ENCODE results near the gene MAP2K3.
A peak's percentile ranks its signal among the peaks of the same experiment; 100 is the strongest.

DNA sequence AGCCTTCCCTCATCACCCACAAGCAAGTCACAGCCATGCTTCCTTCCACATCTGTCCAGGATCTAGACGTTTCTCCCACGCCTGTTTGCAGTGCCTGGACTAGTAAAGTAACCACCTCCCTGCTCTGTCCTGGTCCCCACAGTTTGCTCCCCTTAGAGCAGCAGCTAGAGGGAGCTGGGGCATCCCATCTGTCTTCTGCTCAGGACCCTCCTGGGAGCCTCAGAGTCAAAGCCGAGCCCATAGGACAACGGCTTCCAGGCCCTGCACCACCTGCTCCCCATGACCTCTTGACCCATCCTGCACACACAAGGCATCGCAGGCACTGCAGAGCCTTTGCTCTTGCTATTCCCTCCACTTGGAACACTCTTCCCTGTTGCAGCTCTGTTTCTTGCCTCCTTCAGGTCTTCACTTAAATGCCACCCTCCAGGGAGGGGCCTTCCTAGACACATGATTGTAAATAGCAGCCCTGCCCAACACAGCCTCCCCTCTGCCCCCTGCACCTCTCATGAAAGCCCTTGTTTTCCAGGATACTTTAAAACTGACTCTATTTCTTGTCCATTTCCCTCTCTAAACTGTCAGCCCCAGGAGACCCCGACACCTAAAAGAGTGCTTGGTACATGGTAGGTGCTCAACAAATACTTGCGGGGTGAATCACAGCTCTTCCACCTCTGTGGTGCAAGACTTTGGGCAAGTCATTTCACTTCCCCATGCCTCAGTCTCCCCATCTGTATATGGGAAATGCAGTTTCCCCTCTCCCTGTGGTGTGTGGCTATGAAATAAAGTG, 34.4 kb upstream of the MAP2K3 start:
- TF ChIP-seq, protein P1, sequence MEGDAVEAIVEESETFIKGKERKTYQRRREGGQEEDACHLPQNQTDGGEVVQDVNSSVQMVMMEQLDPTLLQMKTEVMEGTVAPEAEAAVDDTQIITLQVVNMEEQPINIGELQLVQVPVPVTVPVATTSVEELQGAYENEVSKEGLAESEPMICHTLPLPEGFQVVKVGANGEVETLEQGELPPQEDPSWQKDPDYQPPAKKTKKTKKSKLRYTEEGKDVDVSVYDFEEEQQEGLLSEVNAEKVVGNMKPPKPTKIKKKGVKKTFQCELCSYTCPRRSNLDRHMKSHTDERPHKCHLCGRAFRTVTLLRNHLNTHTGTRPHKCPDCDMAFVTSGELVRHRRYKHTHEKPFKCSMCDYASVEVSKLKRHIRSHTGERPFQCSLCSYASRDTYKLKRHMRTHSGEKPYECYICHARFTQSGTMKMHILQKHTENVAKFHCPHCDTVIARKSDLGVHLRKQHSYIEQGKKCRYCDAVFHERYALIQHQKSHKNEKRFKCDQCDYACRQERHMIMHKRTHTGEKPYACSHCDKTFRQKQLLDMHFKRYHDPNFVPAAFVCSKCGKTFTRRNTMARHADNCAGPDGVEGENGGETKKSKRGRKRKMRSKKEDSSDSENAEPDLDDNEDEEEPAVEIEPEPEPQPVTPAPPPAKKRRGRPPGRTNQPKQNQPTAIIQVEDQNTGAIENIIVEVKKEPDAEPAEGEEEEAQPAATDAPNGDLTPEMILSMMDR (conservative IDR thresholded peaks at IDR 0.05; ENCODE audit: low read length) = 0 out of 2 replicates have a peak, but pooled peaks have one; percentile 37
- no peak for TF ChIP-seq EZH2phosphoT487 (IDR thresholded peaks at IDR 0.05; ENCODE audit: borderline replicate concordance, low read depth, low read length)
